DMS 273 treated with DMSO at 0.1 percent for 48 hours (cell line): ENCODE measurements around the gene GSDME.

Experiments used
- DNase-seq: peaks from one replicate; lab custom pipeline; 2025; lab: John Stamatoyannopoulos, UW

The GSDME gene

GRCh38 chr7:24704311-24704710 is 53.0 kb downstream of the GSDME start:
- no peak for DNase-seq

- no peak for DNase-seq
Measured at GRCh38 chr7:24703296-24703695, 54.0 kb downstream of the GSDME start.

- DNase-seq: no peak
Measured at GRCh38 chr7:24702755-24703154, 54.5 kb downstream of the GSDME start.

- DNase-seq: peak; percentile 67
Measured at GRCh38 chr7:24701261-24702235, 55.7 kb downstream of the GSDME start.

GRCh38 chr7:24700521-24701260 is 56.6 kb downstream of the GSDME start:
- no peak for DNase-seq

- no peak for DNase-seq
Measured at GRCh38 chr7:24698531-24699266, 58.6 kb downstream of the GSDME start.

- DNase-seq: no peak
Measured at GRCh38 chr7:24697416-24697815, 59.8 kb downstream of the GSDME start.

GRCh38 chr7:24692592-24692991 is 64.7 kb downstream of the GSDME start:
- no peak for DNase-seq

GRCh38 chr7:24690251-24690650 is 67.0 kb downstream of the GSDME start:
- no peak for DNase-seq

- no peak for DNase-seq
Measured at GRCh38 chr7:24685708-24686107, 71.6 kb downstream of the GSDME start.

GRCh38 chr7:24670782-24671181 is 86.5 kb downstream of the GSDME start:
- DNase-seq: no peak

- no peak for DNase-seq
Measured at GRCh38 chr7:24669971-24670591, 87.2 kb downstream of the GSDME start.

- DNase-seq: no peak
Measured at GRCh38 chr7:24668927-24669635, 88.2 kb downstream of the GSDME start.

- DNase-seq: peak; percentile 50
Measured at GRCh38 chr7:24665564-24666294, 91.5 kb downstream of the GSDME start.

- DNase-seq: no peak
Measured at GRCh38 chr7:24660546-24660945, 96.7 kb downstream of the GSDME start.

GRCh38 chr7:24659505-24659904 is 97.8 kb downstream of the GSDME start:
- no peak for DNase-seq

- DNase-seq: no peak
Measured at GRCh38 chr7:24657980-24658379, 99.3 kb downstream of the GSDME start.

GRCh38 chr7:24656608-24657007 is 100.7 kb downstream of the GSDME start:
- DNase-seq: no peak

GRCh38 chr7:24654305-24654704 is 103.0 kb downstream of the GSDME start:
- DNase-seq: no peak

- DNase-seq: no peak
Measured at GRCh38 chr7:24653316-24654085, 103.8 kb downstream of the GSDME start.
